Stimulated activated CD4-positive, alpha-beta T cell treated with anti-CD3 and anti-CD28 coated beads, Interleukin-4, amount 100 ng/mL, for 24 hours (primary cell): ENCODE data around the gene IL34.
"Not testable (repeated sequence)": the region's sequence is repeated elsewhere in the genome, so short reads cannot be mapped to it uniquely, and the experiment has no call there.

Experiments used
- DNase-seq: peaks from one replicate; pipeline ENCODE4 v3.0.0-alpha.2; 2020

The IL34 gene

DNA sequence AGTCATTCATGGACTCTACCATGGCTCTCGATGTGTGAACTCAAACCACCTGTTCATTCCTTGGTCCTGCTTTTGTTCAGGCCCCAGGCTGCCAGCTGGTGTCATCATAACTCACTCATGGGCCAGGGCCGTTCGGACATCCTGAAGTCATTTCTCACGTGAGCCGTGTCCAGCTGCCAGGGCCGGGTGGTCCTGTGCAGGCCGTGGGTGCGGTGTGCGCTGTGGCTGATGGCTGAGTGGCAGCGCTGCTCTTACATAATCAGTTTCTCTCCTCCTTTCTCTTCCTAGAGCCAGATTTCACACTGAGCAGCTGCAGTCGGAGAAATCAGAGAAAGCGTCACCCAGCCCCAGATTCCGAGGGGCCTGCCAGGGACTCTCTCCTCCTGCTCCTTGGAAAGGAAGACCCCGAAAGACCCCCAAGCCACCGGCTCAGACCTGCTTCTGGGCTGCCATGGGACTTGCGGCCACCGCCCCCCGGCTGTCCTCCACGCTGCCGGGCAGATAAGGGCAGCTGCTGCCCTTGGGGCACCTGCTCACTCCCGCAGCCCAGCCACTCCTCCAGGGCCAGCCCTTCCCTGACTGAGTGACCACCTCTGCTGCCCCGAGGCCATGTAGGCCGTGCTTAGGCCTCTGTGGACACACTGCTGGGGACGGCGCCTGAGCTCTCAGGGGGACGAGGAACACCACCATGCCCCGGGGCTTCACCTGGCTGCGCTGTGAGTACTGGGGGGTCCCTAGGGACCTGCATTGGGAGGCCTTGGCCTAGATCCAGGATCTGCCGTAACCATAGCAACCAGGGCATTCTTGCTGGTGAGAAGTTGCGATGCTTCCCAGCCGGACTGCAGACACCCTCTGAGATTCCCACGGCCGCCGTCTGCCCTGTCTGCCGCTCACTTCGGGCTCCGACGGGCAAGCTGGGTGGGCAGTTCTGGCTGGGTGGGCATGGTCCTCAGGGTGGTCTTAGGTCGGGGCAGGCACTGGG lies at the start of gene IL34:
IL34 (plus strand) TSS at position 300 of the 982 bp plus-strand sequence; CDS start at position 689, 389 bp downstream.
- no peak for DNase-seq

DNA sequence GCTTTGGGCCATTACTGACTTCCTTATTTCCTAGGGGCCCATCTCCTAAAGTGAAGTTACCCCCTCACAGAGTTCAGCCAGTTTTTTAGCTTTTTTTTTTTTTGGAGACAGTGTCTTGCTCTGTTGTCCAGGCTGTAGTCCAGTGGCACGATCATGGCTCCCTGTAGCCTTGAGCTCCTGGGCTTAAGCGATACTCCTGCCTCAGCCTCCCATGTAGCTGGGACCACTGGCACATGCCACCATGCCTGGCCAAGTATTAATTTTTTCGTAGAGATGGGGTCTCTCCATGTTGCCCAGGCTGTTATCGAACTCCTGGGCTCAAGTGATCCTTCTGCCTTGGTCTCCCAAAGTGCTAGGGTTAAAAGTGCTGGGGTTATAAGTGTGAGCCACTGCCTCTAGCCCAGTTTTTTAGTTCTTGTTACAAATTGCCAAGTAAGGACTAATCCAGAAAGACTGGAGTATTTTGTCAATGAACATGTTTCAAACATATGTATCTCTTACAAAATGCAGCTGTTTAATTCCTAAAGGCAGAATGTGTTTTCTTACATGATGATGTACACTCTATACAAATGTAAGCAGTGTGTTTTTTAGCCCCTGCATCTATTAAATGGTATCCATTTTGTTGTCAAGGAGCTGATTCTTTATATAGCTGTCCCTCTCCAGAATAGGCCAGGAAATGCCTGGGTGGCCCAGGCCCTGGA lies 49.1 kb upstream of the IL34 start:
- DNase-seq, result no peak

DNA sequence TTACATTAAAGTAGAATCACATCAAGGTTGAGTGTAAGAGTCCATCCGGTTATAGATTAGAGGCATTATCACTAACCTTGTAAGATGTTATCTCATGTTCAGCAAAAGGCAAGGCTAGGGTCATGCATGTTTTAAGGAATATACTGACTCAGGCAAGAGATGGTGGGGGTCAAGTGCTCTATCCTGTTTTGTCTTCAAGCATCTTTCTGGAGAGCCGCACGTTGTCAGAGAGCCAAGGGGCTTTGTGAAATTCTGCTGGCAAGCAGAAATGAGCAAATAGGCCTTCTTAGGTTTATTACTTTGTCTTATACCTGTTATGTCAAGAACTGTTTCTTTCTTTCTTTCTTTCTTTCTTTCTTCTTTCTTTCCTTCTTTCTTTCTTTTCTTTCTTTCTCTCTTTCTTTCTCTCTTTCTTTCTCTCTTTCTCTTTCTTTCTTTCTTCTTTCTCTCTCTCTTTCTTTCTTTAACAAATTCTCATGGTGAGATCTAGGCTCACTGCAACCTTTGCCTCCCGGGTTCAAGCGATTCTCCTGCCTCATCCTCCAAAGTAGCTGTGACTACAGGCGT lies 47.3 kb upstream of the IL34 start:
- no peak for DNase-seq

DNA sequence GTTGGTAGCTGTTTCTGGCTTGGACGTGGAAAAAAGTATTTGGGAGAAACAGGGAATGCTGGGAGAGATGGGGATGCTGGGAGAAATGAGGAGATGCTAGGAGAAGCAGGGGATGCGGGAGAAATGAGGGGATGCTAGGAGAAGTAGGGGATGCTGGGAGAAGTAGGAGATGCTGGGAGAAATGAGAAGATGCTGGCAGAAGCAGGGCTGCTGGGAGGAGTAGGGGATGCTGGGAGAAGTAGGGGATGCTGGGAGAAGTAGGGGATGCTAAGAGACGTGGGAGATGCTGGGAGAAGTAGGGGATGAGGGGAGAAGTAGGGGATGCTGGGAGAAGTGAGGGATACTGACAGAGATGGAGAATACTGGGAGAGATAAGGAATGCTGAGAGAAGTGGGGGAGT lies 45.6 kb upstream of the IL34 start:
- DNase-seq, result no peak

GRCh38 chr16:70601576-70602575 lies 44.5 kb upstream of the IL34 start:
- no peak for DNase-seq

DNA sequence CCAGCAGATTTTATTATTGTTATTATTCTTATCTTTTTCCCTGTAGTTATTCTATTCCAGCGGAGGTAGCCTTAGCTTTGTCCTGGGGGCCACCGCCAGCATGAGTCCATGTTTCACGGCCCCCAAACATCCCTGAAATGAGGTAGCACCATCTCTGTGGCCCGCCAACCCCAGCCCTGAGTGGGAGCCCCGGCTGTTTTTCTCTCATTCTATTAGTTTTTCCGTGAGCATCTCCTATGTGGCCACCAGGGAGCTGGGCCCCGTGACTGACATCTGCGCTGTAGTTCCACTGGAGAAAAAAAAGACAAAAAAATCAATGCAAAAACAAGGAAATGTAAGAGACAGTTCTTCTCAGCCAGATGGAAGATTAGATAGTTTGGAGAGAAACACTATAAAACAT lies 43.5 kb upstream of the IL34 start:
- DNase-seq, result no peak

DNA sequence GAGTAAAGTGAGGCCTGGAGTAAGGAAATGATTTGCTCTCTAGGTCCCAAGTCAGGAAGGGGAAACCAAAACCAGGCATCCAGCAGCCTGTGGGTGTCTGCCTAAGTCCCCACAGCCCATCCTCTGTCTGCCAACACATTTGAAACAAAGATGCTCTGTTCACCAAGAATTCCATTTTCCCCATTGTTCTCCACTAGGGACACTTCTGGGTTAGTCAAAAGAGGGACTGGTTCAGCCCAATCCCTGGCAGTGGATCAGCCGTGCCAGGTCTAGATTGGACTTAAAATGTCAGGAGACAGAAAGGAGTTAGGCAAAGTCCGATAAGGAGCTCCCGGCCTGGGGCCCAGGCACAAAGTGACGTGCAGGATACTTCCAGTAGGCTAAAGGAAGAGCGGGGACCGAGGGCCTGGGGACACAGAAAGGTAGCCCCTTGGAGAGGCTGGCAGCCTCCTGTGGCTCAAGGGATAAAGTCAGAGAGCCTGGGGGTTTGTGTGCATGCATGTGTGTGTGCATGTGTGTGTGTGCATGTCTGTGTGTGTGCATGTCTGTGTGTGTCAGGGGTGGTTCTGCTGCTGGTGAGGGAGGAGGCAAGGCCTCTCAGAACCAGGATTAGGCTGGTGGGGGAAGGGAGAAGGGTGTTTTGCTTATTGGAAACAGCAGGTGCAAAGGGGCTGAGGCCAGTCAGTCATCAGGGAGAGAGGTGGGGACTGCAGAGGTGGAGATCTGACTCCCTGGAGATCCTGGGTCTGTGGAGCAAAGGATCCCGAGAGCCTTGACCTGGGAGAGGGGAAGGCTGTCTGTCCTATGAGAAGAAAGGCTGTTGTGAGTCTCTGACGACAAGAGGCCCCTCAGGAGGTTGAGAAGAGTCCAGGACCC lies 41.7 kb upstream of the IL34 start:
- no peak for DNase-seq

- DNase-seq, result no peak
These were observed 41.1 kb upstream of the IL34 start for GRCh38 chr16:70605283-70605657.

DNA sequence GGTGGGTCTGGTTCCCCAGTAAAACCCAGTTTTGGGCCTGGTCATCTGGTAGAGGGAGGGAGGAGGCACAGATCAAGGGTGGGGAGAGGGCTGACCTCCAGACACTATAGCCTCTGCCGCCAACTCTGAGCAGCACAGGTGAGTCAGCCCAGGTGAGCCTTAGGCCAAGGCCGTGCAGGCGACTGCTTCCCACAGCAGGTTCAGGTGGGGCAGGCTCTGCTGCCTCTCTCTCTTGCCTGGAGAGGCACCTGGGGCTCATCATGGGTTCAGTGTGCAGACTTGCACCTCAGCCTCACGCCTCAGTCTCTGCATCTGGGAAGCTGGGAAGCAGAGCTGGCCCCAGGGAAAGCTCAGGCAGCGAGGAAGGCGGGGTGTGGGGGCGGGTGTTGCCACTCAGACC lies 37.8 kb upstream of the IL34 start:
- no peak for DNase-seq

GRCh38 chr16:70610273-70611223 lies 35.8 kb upstream of the IL34 start:
- DNase-seq, result no peak

- DNase-seq, result no peak
These were observed 35.1 kb upstream of the IL34 start for GRCh38 chr16:70611224-70611598.

GRCh38 chr16:70611785-70612303 lies 34.5 kb upstream of the IL34 start:
- DNase-seq, result no peak

- no peak for DNase-seq
These were observed 33.4 kb upstream of the IL34 start for GRCh38 chr16:70612931-70613330.

DNA sequence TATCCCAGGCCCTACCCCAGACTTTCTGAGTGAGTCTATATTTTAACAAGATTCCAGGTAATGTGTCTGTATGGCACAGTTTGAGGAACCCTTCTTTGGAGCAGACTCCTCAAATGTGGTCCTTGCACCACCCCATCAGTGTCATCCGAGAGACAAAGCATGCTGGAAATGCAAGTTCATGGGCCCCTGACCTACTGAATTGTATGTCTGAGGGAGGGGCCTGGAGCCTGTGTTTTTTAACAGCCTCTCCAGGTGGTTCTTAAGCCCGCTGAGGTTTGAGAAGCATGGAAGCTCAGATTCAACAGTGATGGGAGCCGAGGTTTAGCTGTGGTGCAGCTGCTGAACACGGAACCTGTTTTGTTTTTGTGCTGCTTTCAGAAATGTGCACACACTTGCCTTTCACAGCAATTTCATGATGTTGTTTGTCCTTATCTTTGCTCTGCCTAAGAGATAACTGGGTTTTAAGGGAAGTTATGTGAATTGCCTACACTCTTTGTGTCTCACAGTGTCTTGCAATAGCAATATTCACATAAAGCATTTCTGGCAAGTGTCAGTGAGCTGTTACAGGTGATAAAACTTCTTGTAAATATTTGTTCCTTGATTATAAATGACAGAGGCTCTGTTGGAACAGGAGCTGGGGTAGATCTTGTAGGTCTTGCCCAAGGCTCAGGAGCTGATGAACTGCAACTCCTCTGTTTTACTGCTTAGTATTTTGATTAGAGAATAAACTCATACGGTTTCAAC lies 32.0 kb upstream of the IL34 start:
- no peak for DNase-seq

DNA sequence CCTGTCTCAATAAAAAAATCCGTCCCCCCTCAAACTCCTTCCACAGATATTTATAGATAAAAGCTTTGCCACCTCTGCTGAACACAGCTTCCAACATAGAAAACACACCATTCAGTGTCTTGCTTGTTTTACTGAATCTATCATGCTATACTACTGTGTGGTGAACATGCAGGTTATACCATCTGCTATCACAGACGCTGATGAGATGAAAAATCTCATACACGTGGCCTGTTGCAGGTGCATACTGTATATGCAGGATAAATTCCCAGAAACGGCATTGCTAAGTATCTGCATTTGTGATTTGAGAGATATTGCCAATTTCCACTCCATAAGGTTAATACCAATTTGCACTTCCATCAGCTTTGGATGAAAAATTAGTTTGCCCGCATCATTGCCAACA lies 30.4 kb upstream of the IL34 start:
- DNase-seq, result no peak

DNA sequence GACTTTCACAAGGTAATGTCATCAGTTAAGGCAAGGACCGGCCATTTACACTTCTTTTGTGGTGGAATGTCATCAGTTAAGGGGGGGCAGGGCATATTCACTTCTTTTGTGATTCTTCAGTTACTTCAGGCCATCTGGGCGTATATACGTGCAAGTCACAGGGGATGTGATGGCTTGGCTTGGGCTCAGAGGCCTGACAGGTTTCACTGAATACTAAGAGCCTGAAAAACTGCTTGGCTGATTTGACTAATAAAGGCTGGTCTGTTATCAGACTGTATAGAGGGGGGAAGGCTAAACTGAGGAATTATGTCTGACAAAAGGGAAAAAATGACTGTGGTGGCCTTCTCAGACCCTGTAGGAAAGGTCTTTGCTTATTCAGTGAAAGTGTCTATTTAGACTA lies 24.5 kb upstream of the IL34 start:
- not testable (repeated sequence) for DNase-seq

- no peak for DNase-seq
These were observed 18.7 kb upstream of the IL34 start for GRCh38 chr16:70627696-70628095.

GRCh38 chr16:70630960-70631745 lies 15.2 kb upstream of the IL34 start:
- no peak for DNase-seq
